Liver (tissue), 9 donors: Measurements from ENCODE around the gene TRIO. TPM values are rescaled to one million over a fixed set of nuclear protein-coding genes. Genes with fewer than 3 reads are reported as not detected.

Source experiments
- DNase-seq: peaks from one replicate; pipeline ENCODE4 v3.0.0-alpha.2; 2017; ENCODE audit warnings: low spot score
- H3K27ac ChIP-seq, 2 donors: one replicate each; pipeline ENCODE4 v1.7.0; 2013; ENCODE audit warnings: inconsistent platforms in 2 of 2, low read length in 2 of 2, control low read depth in 1 of 2, low read depth in 1 of 2, mild to moderate bottlenecking in 1 of 2
- H3K27me3 ChIP-seq, 4 donors: one replicate each; pipeline versions ENCODE4 v1.6.1 to v1.7.0; 2013; ENCODE audit warnings: low read length in 3 of 4, inconsistent platforms in 1 of 4, mild to moderate bottlenecking in 1 of 4, moderate library complexity in 1 of 4; ENCODE audit not compliant: control insufficient read depth in 4 of 4, insufficient read depth in 4 of 4
- H3K36me3 ChIP-seq, 4 donors: one replicate each; pipeline versions ENCODE4 v1.6.1 to v1.7.0; 2013; ENCODE audit warnings: low read length in 3 of 4, mild to moderate bottlenecking in 3 of 4, low read depth in 1 of 4, moderate library complexity in 1 of 4; ENCODE audit not compliant: control insufficient read depth in 4 of 4, insufficient read depth in 3 of 4
- H3K4me1 ChIP-seq, 4 donors: one replicate each; pipeline versions ENCODE4 v1.6.1 to v1.7.0; 2013; ENCODE audit warnings: low read length in 3 of 4, mild to moderate bottlenecking in 3 of 4, moderate library complexity in 1 of 4; ENCODE audit not compliant: control insufficient read depth in 4 of 4, insufficient read depth in 4 of 4
- H3K4me3 ChIP-seq, 3 donors: one replicate each; pipeline versions ENCODE4 v1.6.1 to v1.7.0; 2013; ENCODE audit warnings: low read length in 3 of 3, control low read depth in 1 of 3, low read depth in 1 of 3, mild to moderate bottlenecking in 1 of 3
- H3K9ac ChIP-seq, 2 donors: one replicate each; pipeline ENCODE4 v1.7.0; 2013; ENCODE audit warnings: low read length in 2 of 2, mild to moderate bottlenecking in 2 of 2, moderate library complexity in 2 of 2, control low read depth in 1 of 2, low read depth in 1 of 2
- H3K9me3 ChIP-seq, 4 donors: one replicate each; pipeline versions ENCODE4 v1.6.1 to v1.7.0; 2013; ENCODE audit warnings: low read length in 3 of 4; ENCODE audit not compliant: control insufficient read depth in 4 of 4
- EGR1 ChIP-seq, 2 donors: IDR thresholded peaks; 2 replicates each; pipeline ENCODE4 v1.6.1; 2016 to 2018; ENCODE audit warnings: antibody characterized with exemption in 2 of 2, low read depth in 2 of 2
- FOXA1 ChIP-seq: IDR thresholded peaks from 2 replicates; pipeline ENCODE4 v1.6.1; 2016; ENCODE audit warnings: antibody characterized with exemption
- FOXA2 ChIP-seq: IDR thresholded peaks from 2 replicates; pipeline ENCODE4 v1.6.1; 2016; ENCODE audit warnings: antibody characterized with exemption
- GABPA ChIP-seq, 2 donors: IDR thresholded peaks in 1 of 2; conservative IDR thresholded peaks in 1 of 2; 2 replicates each; pipeline ENCODE4 v1.6.1; 2016; ENCODE audit warnings: antibody characterized with exemption in 2 of 2, mild to moderate bottlenecking in 1 of 2, moderate library complexity in 1 of 2
- HNF4A ChIP-seq, 2 donors: conservative IDR thresholded peaks; 2 replicates each; pipeline ENCODE4 v1.6.1; 2016; ENCODE audit warnings: antibody characterized with exemption in 2 of 2, mild to moderate bottlenecking in 2 of 2
- HNF4G ChIP-seq: IDR thresholded peaks from 2 replicates; pipeline ENCODE4 v1.6.1; 2016; ENCODE audit warnings: antibody characterized with exemption
- JUND ChIP-seq, 2 donors: IDR thresholded peaks; 2 replicates each; pipeline ENCODE4 v1.6.1; 2016; ENCODE audit warnings: antibody characterized with exemption in 2 of 2
- MAX ChIP-seq: IDR thresholded peaks from 2 replicates; pipeline ENCODE4 v1.6.1; 2016; ENCODE audit warnings: antibody characterized with exemption
- NR2F2 ChIP-seq: IDR thresholded peaks from 2 replicates; pipeline ENCODE4 v1.6.1; 2016; ENCODE audit warnings: antibody characterized with exemption
- RAD21 ChIP-seq, 2 donors: IDR thresholded peaks; 2 replicates each; pipeline ENCODE4 v1.6.1; 2016; ENCODE audit warnings: antibody characterized with exemption in 2 of 2, mild to moderate bottlenecking in 2 of 2
- RXRA ChIP-seq, 2 donors: IDR thresholded peaks; 2 replicates each; pipeline ENCODE4 v1.6.1; 2017 to 2018; ENCODE audit warnings: antibody characterized with exemption in 2 of 2, mild to moderate bottlenecking in 1 of 2
- SP1 ChIP-seq: IDR thresholded peaks from 2 replicates; pipeline ENCODE4 v1.6.1; 2018; ENCODE audit warnings: antibody characterized with exemption, mild to moderate bottlenecking
- TAF1 ChIP-seq: conservative IDR thresholded peaks from 2 replicates; pipeline ENCODE4 v1.6.1; 2016; ENCODE audit warnings: antibody characterized with exemption, mild to moderate bottlenecking
- YY1 ChIP-seq: IDR thresholded peaks from 2 replicates; pipeline ENCODE4 v1.6.1; 2016; ENCODE audit warnings: antibody characterized with exemption, mild to moderate bottlenecking
- WGBS: extraction: QIAGEN DNeasy Blood & Tissue Kit; methylation state at CpG from one replicate; pipeline ENCODE4 v1.1.7; 2013; 5-methylcytosine and 5-hydroxymethylcytosine counted together
- polyA plus RNA-seq, 2 donors: library from polyadenylated mRNA; stranded (reverse) in 1 of 2; unstranded in 1 of 2; fragments of 200-250 nt in 1 of 2; fragments of >200 nt in 1 of 2; fragmentation: Nextera tagmentation in 1 of 2; extraction: Ambion mirVana in 1 of 2; gene quantifications; one replicate each; pipeline versions ENCODE4 v1.2.1 to v1.2.3, GENCODE V29; 2013 to 2015
- total RNA-seq, 2 donors: library from RNA; depleted of rRNA; stranded (reverse); fragments of >200 nt; gene quantifications; one replicate each; pipeline ENCODE4 v1.2.3, GENCODE V29; 2014
- TF ChIP-seq, protein P1 (sequence below): fragments of 150-350 bp; IDR thresholded peaks from 2 replicates; pipeline ENCODE4 v1.5.1; 2017; ENCODE audit warnings: improper control_type of control experiment, low read depth, low read length; ENCODE audit not compliant: missing input control
- TF ChIP-seq, protein P2 (sequence below): IDR thresholded peaks from 2 replicates; pipeline ENCODE4 v1.6.1; 2016; ENCODE audit warnings: antibody characterized with exemption, mild to moderate bottlenecking
- TF ChIP-seq, protein P3 (sequence below): IDR thresholded peaks from 2 replicates; pipeline ENCODE4 v1.6.1; 2016; ENCODE audit warnings: antibody characterized with exemption
- TF ChIP-seq, protein P4 (sequence below): IDR thresholded peaks from 2 replicates; pipeline ENCODE4 v1.6.1; 2016; ENCODE audit warnings: antibody characterized with exemption
- donor health status: healthy.
- donor health status: healthy.
- donor health status: healthy.
- donor health status: healthy.
- donor health status: healthy.

Gene TRIO
- total and polyA plus RNA-seq, 4 donors = 8.5 to 86.2 (median 16.0) TPM

- Histone ChIP-seq H3K27ac (no peak overlapping the region), H3K4me3 (no peak overlapping the region), H3K9ac (no peak overlapping the region), H3K36me3 (peaks cover 2 to 37% (median 12%) of the 10 kb centered on the region in 4 donors), H3K27me3 (no peaks in the 10 kb centered on the region), H3K9me3 (no peaks in the 10 kb centered on the region), H3K4me1 (no peaks in the 10 kb centered on the region)
- no peak for TF ChIP-seq GABPA (IDR thresholded peaks at IDR 0.05 in 1 of 2, conservative IDR thresholded peaks at IDR 0.05 in 1 of 2)
- TF ChIP-seq EGR1 (IDR thresholded peaks at IDR 0.05; ENCODE audit: low read depth in 2 of 2) = no peak
- TF ChIP-seq FOXA2 = no peak
- TF ChIP-seq HNF4G = no peak
- no peak for TF ChIP-seq YY1
- TF ChIP-seq, protein P1, sequence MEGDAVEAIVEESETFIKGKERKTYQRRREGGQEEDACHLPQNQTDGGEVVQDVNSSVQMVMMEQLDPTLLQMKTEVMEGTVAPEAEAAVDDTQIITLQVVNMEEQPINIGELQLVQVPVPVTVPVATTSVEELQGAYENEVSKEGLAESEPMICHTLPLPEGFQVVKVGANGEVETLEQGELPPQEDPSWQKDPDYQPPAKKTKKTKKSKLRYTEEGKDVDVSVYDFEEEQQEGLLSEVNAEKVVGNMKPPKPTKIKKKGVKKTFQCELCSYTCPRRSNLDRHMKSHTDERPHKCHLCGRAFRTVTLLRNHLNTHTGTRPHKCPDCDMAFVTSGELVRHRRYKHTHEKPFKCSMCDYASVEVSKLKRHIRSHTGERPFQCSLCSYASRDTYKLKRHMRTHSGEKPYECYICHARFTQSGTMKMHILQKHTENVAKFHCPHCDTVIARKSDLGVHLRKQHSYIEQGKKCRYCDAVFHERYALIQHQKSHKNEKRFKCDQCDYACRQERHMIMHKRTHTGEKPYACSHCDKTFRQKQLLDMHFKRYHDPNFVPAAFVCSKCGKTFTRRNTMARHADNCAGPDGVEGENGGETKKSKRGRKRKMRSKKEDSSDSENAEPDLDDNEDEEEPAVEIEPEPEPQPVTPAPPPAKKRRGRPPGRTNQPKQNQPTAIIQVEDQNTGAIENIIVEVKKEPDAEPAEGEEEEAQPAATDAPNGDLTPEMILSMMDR = no peak
- no peak for TF ChIP-seq RAD21 (IDR thresholded peaks at IDR 0.05)
- TF ChIP-seq, protein P2, sequence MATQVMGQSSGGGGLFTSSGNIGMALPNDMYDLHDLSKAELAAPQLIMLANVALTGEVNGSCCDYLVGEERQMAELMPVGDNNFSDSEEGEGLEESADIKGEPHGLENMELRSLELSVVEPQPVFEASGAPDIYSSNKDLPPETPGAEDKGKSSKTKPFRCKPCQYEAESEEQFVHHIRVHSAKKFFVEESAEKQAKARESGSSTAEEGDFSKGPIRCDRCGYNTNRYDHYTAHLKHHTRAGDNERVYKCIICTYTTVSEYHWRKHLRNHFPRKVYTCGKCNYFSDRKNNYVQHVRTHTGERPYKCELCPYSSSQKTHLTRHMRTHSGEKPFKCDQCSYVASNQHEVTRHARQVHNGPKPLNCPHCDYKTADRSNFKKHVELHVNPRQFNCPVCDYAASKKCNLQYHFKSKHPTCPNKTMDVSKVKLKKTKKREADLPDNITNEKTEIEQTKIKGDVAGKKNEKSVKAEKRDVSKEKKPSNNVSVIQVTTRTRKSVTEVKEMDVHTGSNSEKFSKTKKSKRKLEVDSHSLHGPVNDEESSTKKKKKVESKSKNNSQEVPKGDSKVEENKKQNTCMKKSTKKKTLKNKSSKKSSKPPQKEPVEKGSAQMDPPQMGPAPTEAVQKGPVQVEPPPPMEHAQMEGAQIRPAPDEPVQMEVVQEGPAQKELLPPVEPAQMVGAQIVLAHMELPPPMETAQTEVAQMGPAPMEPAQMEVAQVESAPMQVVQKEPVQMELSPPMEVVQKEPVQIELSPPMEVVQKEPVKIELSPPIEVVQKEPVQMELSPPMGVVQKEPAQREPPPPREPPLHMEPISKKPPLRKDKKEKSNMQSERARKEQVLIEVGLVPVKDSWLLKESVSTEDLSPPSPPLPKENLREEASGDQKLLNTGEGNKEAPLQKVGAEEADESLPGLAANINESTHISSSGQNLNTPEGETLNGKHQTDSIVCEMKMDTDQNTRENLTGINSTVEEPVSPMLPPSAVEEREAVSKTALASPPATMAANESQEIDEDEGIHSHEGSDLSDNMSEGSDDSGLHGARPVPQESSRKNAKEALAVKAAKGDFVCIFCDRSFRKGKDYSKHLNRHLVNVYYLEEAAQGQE = no peak
- no peak for TF ChIP-seq TAF1
- TF ChIP-seq NR2F2 = no peak
- TF ChIP-seq JUND (IDR thresholded peaks at IDR 0.05) = no peak
- no peak for TF ChIP-seq MAX
- no peak for TF ChIP-seq RXRA (IDR thresholded peaks at IDR 0.05)
- TF ChIP-seq, protein P3, sequence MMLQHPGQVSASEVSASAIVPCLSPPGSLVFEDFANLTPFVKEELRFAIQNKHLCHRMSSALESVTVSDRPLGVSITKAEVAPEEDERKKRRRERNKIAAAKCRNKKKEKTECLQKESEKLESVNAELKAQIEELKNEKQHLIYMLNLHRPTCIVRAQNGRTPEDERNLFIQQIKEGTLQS = no peak
- TF ChIP-seq, protein P4, sequence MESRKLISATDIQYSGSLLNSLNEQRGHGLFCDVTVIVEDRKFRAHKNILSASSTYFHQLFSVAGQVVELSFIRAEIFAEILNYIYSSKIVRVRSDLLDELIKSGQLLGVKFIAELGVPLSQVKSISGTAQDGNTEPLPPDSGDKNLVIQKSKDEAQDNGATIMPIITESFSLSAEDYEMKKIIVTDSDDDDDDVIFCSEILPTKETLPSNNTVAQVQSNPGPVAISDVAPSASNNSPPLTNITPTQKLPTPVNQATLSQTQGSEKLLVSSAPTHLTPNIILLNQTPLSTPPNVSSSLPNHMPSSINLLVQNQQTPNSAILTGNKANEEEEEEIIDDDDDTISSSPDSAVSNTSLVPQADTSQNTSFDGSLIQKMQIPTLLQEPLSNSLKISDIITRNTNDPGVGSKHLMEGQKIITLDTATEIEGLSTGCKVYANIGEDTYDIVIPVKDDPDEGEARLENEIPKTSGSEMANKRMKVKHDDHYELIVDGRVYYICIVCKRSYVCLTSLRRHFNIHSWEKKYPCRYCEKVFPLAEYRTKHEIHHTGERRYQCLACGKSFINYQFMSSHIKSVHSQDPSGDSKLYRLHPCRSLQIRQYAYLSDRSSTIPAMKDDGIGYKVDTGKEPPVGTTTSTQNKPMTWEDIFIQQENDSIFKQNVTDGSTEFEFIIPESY = no peak
- no peak for TF ChIP-seq FOXA1
- TF ChIP-seq SP1 = no peak
- TF ChIP-seq HNF4A (conservative IDR thresholded peaks at IDR 0.05) = no peak
- WGBS = 73% methylated on average over 9 of the region's 9 CpGs
- no peak for DNase-seq
Measured at GRCh38 chr5:14357441-14357840, 214.3 kb downstream of the TRIO start.
